NCI-H2081 (cell line): ENCODE results near the gene PRR5L.
A peak's percentile ranks its signal among the peaks of the same experiment; 100 is the strongest.
"Not testable (repeated sequence)": the region's sequence is repeated elsewhere in the genome, so short reads cannot be mapped to it uniquely, and the experiment has no call there.

Experiments used
- DNase-seq, 2 experiments: peaks; one replicate each; lab custom pipeline; 2025; lab: John Stamatoyannopoulos, UW

The PRR5L gene

GRCh38 chr11:36499315-36499714, 203.2 kb downstream of the PRR5L start:
- no peak for DNase-seq

GRCh38 chr11:36500315-36500721, 204.2 kb downstream of the PRR5L start:
- DNase-seq, result no peak

- DNase-seq, result no peak
Observed at GRCh38 chr11:36501236-36501635, 205.1 kb downstream of the PRR5L start.

- DNase-seq, result no peak
Observed at GRCh38 chr11:36507824-36508489, 211.9 kb downstream of the PRR5L start.

- no peak for DNase-seq
Observed at GRCh38 chr11:36508743-36509142, 212.7 kb downstream of the PRR5L start.

GRCh38 chr11:36509201-36509639, 213.1 kb downstream of the PRR5L start:
- no peak for DNase-seq

- DNase-seq, result peak; percentile 77 to 83
Observed at GRCh38 chr11:36509694-36510593, 213.9 kb downstream of the PRR5L start, which contains the start of gene TRAF6. Gene TRAF6 (minus strand): TSS chr11:36510272. CDS start chr11:36501515, 8,757 bp downstream.

- DNase-seq, result no peak
Observed at GRCh38 chr11:36510594-36510942, 214.5 kb downstream of the PRR5L start.

- DNase-seq, result not testable (repeated sequence)
Observed at GRCh38 chr11:36511062-36511461, 215.0 kb downstream of the PRR5L start.

- DNase-seq, result no peak
Observed at GRCh38 chr11:36512016-36512415, 215.9 kb downstream of the PRR5L start.

GRCh38 chr11:36513965-36514364, 217.9 kb downstream of the PRR5L start:
- DNase-seq, result no peak
